ENCODE results near the gene CFAP99. TPM values are rescaled to one million over a fixed set of nuclear protein-coding genes. Genes with fewer than 3 reads are reported as not detected.
"Not testable (repeated sequence)": the region's sequence is repeated elsewhere in the genome, so short reads cannot be mapped to it uniquely, and the experiment has no call there.

The CFAP99 gene
- total RNA-seq, 1 experiment from 2014 or later, result not detected

- DNase-seq (ENCODE audit: low spot score), result no peak
Observed at GRCh38 chr4:2428496-2429213, 9.9 kb downstream of the CFAP99 start.

GRCh38 chr4:2429945-2430757 is 11.4 kb downstream of the CFAP99 start:
- not testable (repeated sequence) for DNase-seq (ENCODE audit: low spot score)

GRCh38 chr4:2432004-2432403 is 13.2 kb downstream of the CFAP99 start:
- DNase-seq (ENCODE audit: low spot score), result no peak

DNA sequence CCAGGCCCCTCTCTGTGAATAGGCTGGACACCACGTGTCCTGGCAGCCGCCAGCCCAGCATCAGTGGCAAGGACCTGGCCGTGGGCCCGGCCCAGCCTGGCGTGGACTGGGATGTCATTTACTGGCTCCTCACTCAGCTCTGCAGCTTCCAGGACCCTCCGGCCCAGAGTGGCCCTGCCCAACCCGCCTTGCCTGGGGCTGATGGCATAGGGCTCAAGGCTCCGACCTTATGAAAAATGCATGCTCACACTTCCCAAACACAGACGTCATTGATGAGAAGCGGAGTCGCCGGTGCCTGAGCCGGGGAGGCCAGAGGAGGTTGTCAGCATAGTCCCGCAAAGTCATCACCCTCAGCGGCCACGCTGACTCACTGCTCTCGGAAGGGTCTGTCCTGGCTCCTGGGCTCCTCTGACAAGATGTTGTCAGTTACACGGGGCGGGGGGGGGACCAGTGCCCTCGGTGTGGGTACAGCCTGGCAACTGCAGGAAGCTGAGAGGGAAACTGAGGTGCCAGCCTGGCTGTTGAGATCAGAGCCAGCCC is 14.3 kb downstream of the CFAP99 start:
- DNase-seq (ENCODE audit: low spot score), result peak; percentile 54

- no peak for DNase-seq (ENCODE audit: low spot score)
Observed at GRCh38 chr4:2433609-2434350, 15.0 kb downstream of the CFAP99 start.

- no peak for DNase-seq (ENCODE audit: low spot score)
Observed at GRCh38 chr4:2434420-2434819, 15.7 kb downstream of the CFAP99 start.

DNA sequence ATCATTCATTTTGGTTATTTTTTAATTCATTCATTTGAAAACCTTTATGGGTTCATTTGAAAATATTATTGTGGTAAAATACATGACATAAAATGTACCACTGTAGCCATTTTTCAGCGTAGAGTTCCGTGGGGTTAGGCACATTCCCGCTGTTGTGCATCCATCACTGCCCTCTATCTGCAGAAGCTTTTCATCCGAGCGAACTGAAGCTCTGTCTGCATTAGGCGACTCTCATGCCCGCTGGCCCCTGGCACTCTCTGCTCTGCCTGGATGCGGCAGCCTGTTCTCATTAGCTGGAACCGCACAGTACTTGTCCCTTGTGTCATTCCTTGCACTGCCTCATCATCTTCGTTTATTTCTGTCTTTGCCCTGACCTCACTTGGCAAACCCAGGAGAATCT is 17.5 kb downstream of the CFAP99 start:
- no peak for DNase-seq (ENCODE audit: low spot score)

GRCh38 chr4:2436761-2437474 is 18.2 kb downstream of the CFAP99 start:
- no peak for DNase-seq (ENCODE audit: low spot score)

GRCh38 chr4:2437475-2438215 is 18.9 kb downstream of the CFAP99 start:
- DNase-seq (ENCODE audit: low spot score), result no peak

DNA sequence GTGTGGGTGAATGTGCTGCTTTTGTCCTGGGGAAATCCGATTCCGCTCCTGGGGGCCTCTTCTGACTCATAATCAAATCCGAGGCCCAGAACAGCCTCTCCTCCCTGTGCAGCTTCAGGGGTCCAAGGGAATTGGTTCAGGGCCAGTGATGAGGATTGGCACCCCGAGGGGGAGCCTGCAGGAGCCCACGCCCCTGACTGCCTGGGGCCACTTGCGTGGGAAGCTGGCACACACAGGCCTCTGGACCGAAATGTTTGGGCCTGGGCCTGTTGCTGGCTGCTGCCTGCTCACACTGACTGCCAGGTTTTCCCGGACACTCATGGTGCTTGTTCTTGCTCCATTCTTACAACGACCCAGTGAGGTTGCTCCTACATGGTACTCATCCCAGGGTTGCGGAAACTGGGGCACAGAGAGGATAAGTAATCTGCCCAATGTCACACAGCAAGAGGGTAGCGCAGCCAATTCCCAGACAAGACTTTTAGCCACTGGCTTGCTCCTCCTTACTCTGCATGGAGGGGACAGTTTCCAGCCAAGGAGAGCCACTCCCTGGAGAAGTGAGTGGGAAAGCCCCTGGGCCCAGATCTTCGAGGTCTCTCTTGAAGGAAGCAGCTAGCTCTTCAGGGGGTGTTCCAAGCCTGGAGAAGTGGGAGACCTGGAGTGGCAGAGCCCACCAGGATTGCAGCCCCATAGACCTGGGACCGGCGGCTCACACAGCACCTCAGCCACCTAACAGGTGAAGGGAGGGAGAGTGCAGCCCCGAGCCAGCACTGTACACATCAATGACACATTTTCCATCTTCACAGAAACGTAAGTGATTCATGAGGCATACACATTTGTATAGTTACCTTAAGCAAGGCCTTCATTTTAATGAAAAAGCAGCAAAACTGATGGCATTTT is 20.3 kb downstream of the CFAP99 start:
- DNase-seq (ENCODE audit: low spot score), result no peak

GRCh38 chr4:2441393-2442174 is 22.8 kb downstream of the CFAP99 start:
- DNase-seq (ENCODE audit: low spot score), result peak; percentile 67

GRCh38 chr4:2442175-2442993 is 23.6 kb downstream of the CFAP99 start:
- no peak for DNase-seq (ENCODE audit: low spot score)

- no peak for DNase-seq (ENCODE audit: low spot score)
Observed at GRCh38 chr4:2443061-2443730, 24.4 kb downstream of the CFAP99 start.

- DNase-seq (ENCODE audit: low spot score), result no peak
Observed at GRCh38 chr4:2443956-2444740, 25.4 kb downstream of the CFAP99 start.

DNA sequence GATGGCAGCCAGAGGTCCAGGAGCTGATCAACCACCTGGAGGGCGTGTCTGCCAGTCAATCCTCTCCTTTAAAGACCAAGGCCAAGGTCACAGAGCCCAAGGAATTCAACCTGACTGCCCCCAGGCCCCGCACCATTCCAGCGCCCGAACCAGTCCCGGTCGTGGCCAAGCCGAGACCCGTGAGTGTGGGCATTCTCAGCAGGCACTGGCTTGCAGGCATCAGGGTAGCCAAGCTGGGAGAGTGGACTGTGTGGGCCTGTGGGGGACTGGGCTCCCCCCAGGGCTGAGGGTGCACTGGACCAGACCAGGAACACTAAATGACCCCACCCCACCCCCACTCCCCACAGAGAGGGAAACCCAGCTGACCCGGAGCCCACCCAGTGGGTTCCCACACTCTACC is 26.4 kb downstream of the CFAP99 start:
- no peak for DNase-seq (ENCODE audit: low spot score)

DNA sequence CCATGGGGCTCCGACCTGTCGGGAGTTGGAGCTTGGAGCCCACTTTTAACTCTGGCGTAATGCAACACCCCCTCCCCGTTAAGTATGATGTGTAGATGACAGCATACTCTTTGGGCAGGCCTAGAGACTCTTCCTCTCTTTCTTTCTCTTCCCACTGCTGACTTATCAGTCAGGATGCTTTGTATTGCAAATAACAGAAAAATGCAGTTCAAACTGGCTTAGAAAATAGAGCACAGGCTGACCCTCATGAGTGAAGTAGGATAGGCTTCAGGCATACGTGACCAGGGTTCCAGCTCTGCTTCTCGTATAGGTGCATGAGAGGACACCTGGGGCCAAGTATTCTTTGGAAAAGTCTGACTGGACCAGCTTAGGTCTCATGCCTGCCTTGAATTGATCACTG is 26.8 kb downstream of the CFAP99 start:
- DNase-seq (ENCODE audit: low spot score), result no peak

Measured in A172 (cell line).